GM21825 (cell line): ENCODE data around the gene C14orf119.
"Not testable (repeated sequence)": the region's sequence is repeated elsewhere in the genome, so short reads cannot be mapped to it uniquely, and the experiment has no call there.

Experiments used
- ATAC-seq: cut with Tn5 transposase; IDR thresholded peaks from one replicate; pipeline ENCODE4 v1.9.1; 2021; ENCODE audit warnings: mild to moderate bottlenecking, moderate library complexity; ENCODE audit not compliant: unreplicated experiment

C14orf119 gene

GRCh38 chr14:23107620-23108019 is 12.3 kb downstream of the C14orf119 start:
- ATAC-seq = not testable (repeated sequence)

GRCh38 chr14:23108169-23108568 is 12.9 kb downstream of the C14orf119 start:
- ATAC-seq = not testable (repeated sequence)

GRCh38 chr14:23109769-23110168 is 14.5 kb downstream of the C14orf119 start:
- ATAC-seq = no peak

GRCh38 chr14:23110579-23111365 is 15.5 kb downstream of the C14orf119 start:
- ATAC-seq = no peak

DNA sequence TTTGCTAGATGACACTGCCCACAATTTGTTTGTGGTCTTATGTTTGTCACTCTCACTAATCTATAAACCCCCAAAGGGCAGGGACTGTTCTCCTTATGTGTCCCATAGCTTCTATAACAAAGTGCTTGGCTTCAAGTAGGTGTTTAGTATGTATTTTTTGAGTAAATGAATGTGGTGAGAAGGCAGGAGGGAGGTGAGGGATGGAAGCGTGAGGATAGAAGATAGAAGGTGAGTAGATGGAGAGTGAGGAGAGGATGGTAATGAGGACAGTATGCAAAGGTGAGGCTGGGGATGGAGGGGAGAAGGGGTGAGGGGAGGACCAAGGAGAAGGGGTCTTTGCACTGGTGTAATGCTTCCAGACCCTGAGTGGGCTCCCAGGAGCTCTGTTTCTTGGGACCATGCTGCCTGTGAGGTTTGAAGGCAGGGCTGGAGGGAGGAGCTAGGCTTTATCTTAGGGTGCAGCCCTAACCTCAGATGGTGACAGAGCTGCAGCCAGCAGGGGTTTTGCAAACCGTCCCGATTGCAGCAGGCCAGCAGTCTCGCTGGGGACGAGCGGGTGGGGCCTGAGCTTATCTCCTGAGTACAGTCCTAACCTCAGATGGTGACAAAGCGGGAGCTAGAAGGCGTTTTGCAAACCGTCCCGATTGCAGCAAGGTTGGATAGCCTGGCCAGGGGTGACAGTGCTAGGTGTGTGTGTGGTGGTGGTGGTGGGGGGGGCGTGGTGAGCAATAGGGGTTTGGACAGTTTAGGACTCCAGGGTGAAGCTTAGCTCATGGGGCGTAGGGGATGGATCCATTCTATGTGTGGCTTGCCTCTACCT is 17.3 kb downstream of the C14orf119 start:
- no peak for ATAC-seq

DNA sequence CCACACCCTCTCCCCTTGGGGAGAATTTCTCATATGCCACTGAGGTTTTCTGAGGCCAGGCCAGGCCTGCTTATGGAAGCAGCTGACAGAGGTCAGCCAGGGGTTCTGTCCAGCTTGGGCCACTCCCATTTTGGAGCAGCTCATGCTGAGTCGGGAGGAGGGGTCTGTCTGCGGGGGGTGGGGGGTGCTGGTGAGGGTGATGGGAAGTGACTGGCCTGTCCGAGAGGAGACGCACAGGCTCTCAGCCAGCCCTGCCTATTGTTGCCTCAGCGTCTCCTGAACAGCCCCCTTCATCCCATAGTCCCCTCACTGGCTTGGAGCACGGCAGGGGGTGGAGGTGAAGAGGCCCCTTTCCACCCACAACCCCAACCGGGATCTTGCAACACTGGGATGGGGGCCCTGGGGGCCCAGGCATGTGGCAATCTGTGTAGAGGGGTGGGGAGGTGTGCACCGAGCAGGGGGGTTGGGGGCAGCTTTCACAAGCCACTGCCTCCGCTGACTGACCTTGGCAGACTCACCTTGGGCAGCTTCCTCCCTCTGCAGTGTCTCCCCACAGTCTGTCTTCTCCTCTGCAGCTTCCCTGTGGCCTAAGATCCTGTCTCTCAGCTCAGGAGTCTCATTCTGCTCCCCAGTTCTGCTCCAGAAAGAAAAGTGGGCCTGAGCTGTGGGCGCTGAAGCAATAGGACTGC is 18.3 kb downstream of the C14orf119 start:
- no peak for ATAC-seq

DNA sequence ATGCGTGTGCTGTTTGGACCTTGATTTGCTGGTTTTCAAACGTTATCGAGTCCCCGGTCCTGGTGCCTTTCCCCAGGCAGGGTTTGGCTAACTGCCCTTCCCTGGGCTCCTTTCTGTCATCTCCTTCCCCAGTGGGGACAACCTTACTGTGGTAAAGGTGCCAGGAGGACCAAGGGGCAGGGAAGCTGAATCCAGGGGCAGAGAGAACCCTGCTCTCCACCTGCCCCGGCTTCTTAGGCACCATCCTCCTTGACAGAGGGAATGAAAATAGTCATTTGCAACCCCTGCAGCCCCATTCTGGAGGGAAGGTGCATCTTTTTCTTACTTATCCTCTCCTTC is 18.8 kb downstream of the C14orf119 start:
- no peak for ATAC-seq

- ATAC-seq = no peak
These were observed 19.3 kb downstream of the C14orf119 start for GRCh38 chr14:23114669-23115038.

DNA sequence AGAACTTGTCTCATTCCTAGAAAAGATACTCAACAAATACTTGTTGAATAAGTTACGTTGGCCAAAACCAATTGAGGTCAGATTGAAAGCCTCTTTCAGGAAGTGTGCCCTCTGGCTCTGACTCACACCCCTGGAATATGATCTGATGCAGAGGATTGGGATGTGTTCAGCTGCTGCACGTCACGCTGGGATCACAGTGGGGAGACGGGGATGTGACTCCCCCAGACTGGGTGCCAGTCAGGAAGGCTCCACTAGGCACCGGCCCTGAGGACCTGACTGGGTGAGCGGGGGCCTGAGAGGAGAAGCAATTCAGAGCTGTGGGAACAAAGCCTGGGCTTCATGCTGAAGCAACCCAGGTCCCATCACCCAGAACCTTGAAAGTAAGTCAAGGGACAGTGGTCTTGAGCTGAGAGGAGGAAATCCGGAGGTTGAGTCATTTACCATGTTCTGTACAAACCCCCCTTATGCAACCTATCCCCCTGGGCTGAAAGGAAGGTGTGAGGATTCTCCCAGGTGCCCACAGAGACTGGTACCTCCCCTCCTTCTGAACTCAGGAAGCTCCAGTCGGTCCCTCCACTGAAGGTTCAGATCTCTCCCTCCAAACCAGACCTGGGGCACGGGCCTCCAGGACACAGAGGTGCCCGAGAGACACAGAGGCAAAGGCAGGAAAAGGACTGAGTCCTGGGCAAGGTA is 19.9 kb downstream of the C14orf119 start:
- ATAC-seq = no peak

- ATAC-seq = no peak
These were observed 20.6 kb downstream of the C14orf119 start for GRCh38 chr14:23115918-23116317.

DNA sequence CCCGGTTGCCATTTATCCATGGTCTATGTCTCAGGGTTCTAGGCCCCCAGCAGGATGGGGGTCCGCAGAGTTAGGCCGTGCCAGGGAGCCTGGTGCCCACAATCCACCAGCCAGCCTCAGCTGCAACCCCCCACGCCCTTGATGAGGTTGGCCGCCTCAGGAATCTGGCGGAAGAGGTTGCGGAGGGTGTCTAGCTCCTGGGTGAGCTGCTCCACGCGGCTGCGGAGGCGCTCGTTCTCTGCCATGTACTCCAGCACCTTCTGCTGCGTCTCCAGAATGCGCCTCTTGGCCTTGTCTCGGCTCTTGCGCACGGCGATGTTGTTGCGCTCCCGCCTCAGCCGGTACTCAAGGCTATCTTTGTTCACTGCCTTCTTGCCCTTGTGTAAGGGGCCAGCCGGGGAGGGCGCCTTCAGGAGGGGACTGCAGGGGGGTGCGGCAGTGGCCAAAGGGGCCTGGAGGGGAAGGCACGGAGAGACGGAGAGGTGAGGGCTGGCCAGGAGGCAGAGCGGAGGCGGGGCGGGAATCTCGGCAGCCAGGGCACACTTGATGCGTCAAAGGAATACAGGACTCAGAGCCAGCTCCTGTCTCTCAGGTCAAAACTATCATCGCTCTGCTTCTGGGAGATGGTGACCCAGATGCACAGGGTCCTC is 22.2 kb downstream of the C14orf119 start:
- ATAC-seq = no peak

- no peak for ATAC-seq
These were observed 23.4 kb downstream of the C14orf119 start, which contains the start of gene CEBPE for GRCh38 chr14:23118506-23119362. Gene CEBPE (minus strand): TSS chr14:23119255. CDS start chr14:23119091, 164 bp downstream.

DNA sequence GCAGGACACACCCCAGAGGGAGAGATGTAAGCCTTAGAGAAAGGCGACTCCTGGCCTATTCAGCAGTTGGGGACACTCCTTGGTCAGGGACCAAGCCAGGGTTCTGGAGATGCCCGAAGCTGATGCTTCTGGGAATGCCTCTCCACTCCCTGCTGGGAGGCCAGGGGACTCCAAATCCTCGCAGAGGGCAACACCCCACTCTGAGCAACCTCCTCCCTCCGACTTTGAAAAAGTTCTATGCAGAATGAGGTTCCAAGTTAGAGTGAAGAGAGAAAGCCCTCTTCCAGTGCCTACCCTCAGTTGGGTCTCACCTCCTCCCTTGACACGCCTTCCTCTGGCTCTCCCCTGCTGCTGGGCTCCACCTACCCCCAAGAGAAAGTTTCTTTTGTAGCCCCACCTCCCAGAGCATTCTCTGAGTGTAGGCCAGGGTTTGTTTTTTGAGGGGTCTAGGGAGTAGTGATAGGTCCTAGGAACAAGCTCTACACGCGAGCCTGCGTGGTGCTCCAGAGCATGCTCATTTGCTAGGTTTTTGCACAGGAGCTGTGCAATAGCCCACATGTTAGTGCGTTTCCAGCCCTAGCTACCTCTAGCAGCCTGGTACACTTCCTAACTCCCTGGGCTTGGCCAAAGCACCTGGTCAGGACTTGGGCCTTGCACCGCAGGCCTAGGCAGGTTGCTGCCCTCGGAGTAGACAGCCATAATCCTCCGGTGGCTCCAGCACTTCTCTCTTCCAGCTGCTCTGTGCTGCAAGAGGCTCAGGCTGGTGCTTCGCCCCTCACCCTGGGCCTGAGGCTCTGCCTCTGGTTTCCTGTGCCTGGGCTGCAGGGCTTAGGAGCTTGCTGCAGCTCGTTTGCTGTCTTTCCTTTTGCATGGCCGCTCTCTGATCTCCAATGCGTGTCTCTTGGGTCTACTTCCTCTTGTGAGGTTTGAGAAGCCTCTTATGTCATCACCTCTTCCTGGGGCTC is 24.3 kb downstream of the C14orf119 start:
- ATAC-seq = no peak

GRCh38 chr14:23120541-23121251 is 25.4 kb downstream of the C14orf119 start:
- peak; percentile 72 for ATAC-seq

DNA sequence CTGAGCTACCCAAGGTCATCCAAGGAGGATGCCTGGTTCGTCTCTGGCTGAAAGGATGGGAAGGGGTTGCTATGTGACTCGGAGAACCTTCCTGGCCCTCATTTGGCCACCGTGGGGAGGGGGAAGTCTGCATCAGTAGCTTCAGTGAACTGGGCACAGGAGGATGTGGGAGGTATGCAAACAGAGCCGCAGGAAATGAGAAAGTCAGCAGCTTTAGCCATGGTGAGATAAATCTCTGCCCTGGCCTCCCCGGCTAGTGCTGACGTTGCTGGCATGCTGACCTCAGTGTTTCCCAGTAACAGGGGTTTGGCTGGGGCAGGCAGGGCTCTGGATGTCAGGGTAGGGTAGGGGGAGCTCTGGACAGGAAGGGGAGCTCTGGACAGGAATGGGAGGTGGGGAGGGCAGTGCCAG is 26.1 kb downstream of the C14orf119 start:
- ATAC-seq = no peak

DNA sequence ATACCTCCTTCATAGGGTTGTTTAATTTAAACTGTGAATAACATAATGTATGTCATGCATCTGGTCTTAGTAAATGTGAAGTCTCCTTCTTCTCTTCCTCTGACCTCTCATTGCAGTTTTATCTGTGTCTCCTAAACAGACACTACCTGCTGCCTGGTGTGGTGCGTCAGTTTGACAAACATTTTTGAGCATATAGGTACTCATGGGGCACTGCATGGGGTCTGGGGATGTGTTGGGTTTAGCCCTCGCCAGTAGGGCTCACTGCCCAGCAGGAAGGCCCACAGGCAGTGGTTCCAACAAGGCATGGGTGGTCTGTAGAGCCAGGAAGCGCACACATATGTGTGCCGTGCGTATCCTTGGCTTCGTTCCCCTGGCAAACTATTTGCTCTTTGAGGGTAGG is 26.8 kb downstream of the C14orf119 start:
- ATAC-seq = no peak

DNA sequence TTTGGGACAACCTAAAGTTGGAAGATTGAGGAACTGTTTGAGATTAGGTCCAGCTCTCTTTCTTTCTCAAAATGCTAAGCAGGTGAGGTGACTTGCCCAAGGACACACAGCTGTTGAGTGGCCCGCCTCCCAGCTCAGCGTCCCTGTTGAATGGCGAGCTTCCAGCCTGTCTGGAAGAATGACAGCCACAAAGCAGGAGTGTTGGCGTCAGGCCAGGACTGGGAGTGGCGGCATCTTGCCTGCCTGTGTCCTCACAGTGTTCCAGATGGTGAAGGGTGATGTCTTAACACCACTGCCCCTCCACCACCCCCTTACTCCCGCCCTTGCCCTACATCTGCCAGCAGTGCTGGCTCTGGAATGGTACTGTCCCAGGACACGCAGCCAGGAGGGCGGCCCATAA is 28.1 kb downstream of the C14orf119 start:
- no peak for ATAC-seq
